ENCODE measurements around the gene IL26.

IL26 gene

GRCh38 chr12:68190301-68190700 lies 35.3 kb downstream of the IL26 start:
- H3K4me3 ChIP-seq (ENCODE audit: low read depth, low read length): no peak overlapping the region
- DNase-seq (ENCODE audit: low read depth): no peak
- TF ChIP-seq, protein P1, sequence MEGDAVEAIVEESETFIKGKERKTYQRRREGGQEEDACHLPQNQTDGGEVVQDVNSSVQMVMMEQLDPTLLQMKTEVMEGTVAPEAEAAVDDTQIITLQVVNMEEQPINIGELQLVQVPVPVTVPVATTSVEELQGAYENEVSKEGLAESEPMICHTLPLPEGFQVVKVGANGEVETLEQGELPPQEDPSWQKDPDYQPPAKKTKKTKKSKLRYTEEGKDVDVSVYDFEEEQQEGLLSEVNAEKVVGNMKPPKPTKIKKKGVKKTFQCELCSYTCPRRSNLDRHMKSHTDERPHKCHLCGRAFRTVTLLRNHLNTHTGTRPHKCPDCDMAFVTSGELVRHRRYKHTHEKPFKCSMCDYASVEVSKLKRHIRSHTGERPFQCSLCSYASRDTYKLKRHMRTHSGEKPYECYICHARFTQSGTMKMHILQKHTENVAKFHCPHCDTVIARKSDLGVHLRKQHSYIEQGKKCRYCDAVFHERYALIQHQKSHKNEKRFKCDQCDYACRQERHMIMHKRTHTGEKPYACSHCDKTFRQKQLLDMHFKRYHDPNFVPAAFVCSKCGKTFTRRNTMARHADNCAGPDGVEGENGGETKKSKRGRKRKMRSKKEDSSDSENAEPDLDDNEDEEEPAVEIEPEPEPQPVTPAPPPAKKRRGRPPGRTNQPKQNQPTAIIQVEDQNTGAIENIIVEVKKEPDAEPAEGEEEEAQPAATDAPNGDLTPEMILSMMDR (IDR thresholded peaks at IDR 0.05; ENCODE audit: insufficient read depth, low read depth, low read length, missing control alignments): no peak

- no peak for DNase-seq (ENCODE audit: low read depth)
- TF ChIP-seq, protein P1 (IDR thresholded peaks at IDR 0.05; ENCODE audit: insufficient read depth, low read depth, low read length, missing control alignments): no peak
- H3K4me3 ChIP-seq (ENCODE audit: low read depth, low read length): no peak overlapping the region
These were observed 35.8 kb downstream of the IL26 start for GRCh38 chr12:68189821-68190242.

DNA sequence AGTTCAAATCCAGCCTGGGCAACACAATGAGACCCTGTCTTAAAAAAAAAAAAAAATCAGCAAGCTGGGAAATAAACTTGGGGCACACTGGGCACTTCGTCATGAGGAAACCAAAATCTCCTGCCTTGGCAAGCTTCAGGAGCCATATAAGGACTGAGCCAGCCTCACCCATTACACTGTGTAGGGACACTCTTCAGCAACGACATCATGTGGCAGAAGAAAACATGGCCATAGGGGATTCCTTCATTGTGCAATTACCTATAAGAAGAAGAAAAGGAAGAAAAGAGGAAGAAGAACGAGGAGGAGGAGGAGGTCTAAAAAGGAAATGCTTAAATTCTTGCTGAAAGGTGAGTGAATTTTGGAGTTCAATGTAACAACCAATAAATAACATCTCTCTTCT lies 40.0 kb downstream of the IL26 start:
- no peak for DNase-seq (ENCODE audit: low read depth)
- no peak overlapping the region for H3K4me3 ChIP-seq (ENCODE audit: low read depth, low read length)
- TF ChIP-seq, protein P1 (IDR thresholded peaks at IDR 0.05; ENCODE audit: insufficient read depth, low read depth, low read length, missing control alignments): no peak

DNA sequence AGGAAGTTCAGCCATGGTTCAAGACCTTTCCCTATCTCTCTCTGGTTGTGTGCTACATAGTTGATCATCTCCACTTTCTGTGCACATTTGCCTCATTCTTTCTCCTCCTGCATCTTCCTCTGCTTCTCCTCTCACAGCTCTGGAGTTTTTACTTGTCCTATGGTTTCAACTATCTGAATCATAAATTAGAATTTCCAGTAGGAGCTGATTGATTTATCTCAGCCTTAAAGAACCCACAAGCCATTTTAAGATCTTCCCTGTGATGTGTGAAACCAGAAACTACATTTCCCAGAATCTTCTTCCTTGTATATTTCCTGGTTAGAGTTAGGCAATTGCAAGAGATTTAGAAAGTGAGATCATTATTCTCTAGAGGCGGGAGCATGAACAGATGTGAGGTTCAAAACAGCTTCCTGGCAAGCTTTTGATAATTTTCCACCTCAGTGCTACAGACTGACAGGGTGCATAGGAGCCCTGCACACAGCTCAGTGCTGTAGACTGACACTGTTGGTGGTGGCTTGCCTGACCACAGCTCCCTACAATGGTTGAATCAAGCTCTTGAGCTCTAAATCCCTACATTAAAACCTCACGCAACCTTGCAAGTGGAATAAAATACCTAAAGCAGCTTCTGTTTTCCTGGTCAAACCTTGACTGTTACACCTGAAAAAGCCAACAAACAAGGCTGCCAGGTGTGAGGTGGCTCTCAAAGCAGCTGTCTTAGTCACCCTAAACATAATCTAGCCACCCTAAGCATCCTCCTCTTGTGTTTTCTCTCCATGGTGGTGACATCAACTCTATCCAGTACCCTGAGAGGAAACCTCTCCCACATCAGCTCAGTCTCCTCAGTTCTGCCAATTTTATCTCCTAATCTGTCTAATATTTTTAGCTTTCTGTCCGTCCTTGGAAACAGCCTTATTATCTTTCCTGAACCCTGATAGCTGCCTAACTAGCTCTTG lies 44.5 kb downstream of the IL26 start:
- TF ChIP-seq, protein P1 (IDR thresholded peaks at IDR 0.05; ENCODE audit: insufficient read depth, low read depth, low read length, missing control alignments): no peak
- DNase-seq (ENCODE audit: low read depth): peak; percentile 8
- H3K4me3 ChIP-seq (ENCODE audit: low read depth, low read length): no peak overlapping the region

DNA sequence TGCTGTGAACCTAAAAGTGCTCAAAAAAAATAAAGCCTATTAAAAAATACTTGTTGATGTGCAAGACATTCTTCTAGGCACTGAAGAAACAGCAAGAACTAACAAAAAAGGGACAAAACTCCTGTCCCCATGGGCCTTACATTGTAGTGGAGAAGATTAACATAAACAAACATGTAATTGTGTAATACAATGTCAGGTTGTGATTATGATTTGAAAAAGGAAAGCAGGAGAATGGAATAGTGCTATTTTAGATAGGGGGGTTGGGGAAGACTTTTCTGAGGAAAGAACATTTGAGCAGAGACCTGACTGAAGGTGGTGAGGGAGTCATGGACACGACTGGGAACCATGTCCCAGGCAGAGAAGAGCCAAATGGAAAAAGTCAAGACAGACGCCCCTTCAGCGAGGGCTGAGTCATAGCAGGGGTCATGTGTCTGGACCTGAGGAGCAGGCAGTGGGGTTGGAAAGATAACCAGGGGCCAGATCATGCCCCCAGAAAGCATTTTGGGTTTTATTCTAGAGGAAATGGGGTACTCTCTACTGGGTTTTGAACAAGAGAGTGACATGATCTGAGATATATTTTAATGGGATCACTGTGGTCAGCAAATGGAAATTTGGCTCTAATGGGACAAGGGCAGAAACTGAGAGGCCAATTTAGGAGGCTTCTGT lies 46.7 kb downstream of the IL26 start:
- H3K4me3 ChIP-seq (ENCODE audit: low read depth, low read length): no peak overlapping the region
- DNase-seq (ENCODE audit: low read depth): no peak
- TF ChIP-seq, protein P1 (IDR thresholded peaks at IDR 0.05; ENCODE audit: insufficient read depth, low read depth, low read length, missing control alignments): no peak

GRCh38 chr12:68178184-68178583 lies 47.4 kb downstream of the IL26 start:
- no peak for DNase-seq (ENCODE audit: low read depth)
- TF ChIP-seq, protein P1 (IDR thresholded peaks at IDR 0.05; ENCODE audit: insufficient read depth, low read depth, low read length, missing control alignments): no peak
- no peak overlapping the region for H3K4me3 ChIP-seq (ENCODE audit: low read depth, low read length)
